H9 (cell line): ENCODE results near the gene UVRAG. TPM values are rescaled to one million over a fixed set of nuclear protein-coding genes. Genes with fewer than 3 reads are reported as not detected.

ENCODE experiments used
- DNase-seq: peaks from one replicate; pipeline ENCODE4 v3.0.0-alpha.2; 2017
- H2AFZ ChIP-seq: one replicate; pipeline ENCODE4 v1.6.1; 2013; ENCODE audit warnings: mild to moderate bottlenecking, low read length, control low read depth, moderate library complexity
- H2AK5ac ChIP-seq: 2 replicates; pipeline ENCODE4 v1.6.1; 2013; ENCODE audit warnings: low read length, control low read depth, mixed read lengths; ENCODE audit not compliant: insufficient read length
- H2BK120ac ChIP-seq: one replicate; pipeline ENCODE4 v1.6.1; 2013; ENCODE audit warnings: low read depth, mild to moderate bottlenecking, low read length, control low read depth, inconsistent platforms; ENCODE audit not compliant: poor library complexity, severe bottlenecking
- H2BK12ac ChIP-seq: 2 replicates; pipeline ENCODE4 v1.6.1; 2013; ENCODE audit warnings: low read length, control low read depth, mixed read lengths, low read depth; ENCODE audit not compliant: insufficient read length
- H2BK15ac ChIP-seq: 2 replicates; pipeline ENCODE4 v1.6.1; 2013; ENCODE audit warnings: low read depth, low read length, control low read depth
- H2BK20ac ChIP-seq: one replicate; pipeline ENCODE4 v1.6.1; 2013; ENCODE audit warnings: low read depth, mild to moderate bottlenecking, low read length, control low read depth, inconsistent platforms; ENCODE audit not compliant: poor library complexity, severe bottlenecking
- H2BK5ac ChIP-seq: 2 replicates; pipeline ENCODE4 v1.6.1; 2013; ENCODE audit warnings: low read length, control low read depth, mixed read lengths; ENCODE audit not compliant: insufficient read length
- H3K14ac ChIP-seq: 2 replicates; pipeline ENCODE4 v1.6.1; 2013; ENCODE audit warnings: low read length, control low read depth; ENCODE audit not compliant: insufficient read depth
- H3K18ac ChIP-seq: 2 replicates; pipeline ENCODE4 v1.6.1; 2013; ENCODE audit warnings: low read depth, mild to moderate bottlenecking, mixed read lengths, low read length, control low read depth; ENCODE audit not compliant: insufficient read length
- H3K23ac ChIP-seq: 2 replicates; pipeline ENCODE4 v1.6.1; 2013; ENCODE audit warnings: low read length, control low read depth, mixed read lengths, low read depth; ENCODE audit not compliant: insufficient read length
- H3K23me2 ChIP-seq: 2 replicates; pipeline ENCODE4 v1.6.1; 2013; ENCODE audit warnings: low read depth, mild to moderate bottlenecking, mixed read lengths, low read length, control low read depth; ENCODE audit not compliant: insufficient read length, poor library complexity, severe bottlenecking
- H3K27ac ChIP-seq: 2 replicates; pipeline ENCODE4 v1.5.1; 2013; ENCODE audit warnings: low read length, control low read depth, mixed read lengths, low read depth; ENCODE audit not compliant: insufficient read length
- H3K27me3 ChIP-seq: 2 replicates; pipeline ENCODE4 v1.6.1; 2013; ENCODE audit warnings: low read length, control low read depth, inconsistent platforms; ENCODE audit not compliant: insufficient read depth
- H3K4ac ChIP-seq: 2 replicates; pipeline ENCODE4 v1.6.1; 2013; ENCODE audit warnings: low read depth, mild to moderate bottlenecking, control low read depth, inconsistent platforms, low read length, moderate library complexity
- H3K4me1 ChIP-seq: 2 replicates; pipeline ENCODE4 v1.6.1; 2013; ENCODE audit warnings: low read length, control low read depth, inconsistent platforms; ENCODE audit not compliant: insufficient read depth
- H3K4me2 ChIP-seq: 2 replicates; pipeline ENCODE4 v1.6.1; 2013; ENCODE audit warnings: low read length, control low read depth, mixed read lengths; ENCODE audit not compliant: insufficient read length, insufficient read depth
- H3K56ac ChIP-seq: 2 replicates; pipeline ENCODE4 v1.6.1; 2013; ENCODE audit warnings: low read depth, mild to moderate bottlenecking, mixed read lengths, low read length, control low read depth; ENCODE audit not compliant: insufficient read length
- H3K79me1 ChIP-seq: 2 replicates; pipeline ENCODE4 v1.6.1; 2013; ENCODE audit warnings: low read depth, mild to moderate bottlenecking, moderate library complexity, low read length, control low read depth, inconsistent platforms; ENCODE audit not compliant: insufficient read depth, poor library complexity, severe bottlenecking
- H3K79me2 ChIP-seq: 2 replicates; pipeline ENCODE4 v1.6.1; 2013; ENCODE audit warnings: low read length, control low read depth, inconsistent platforms; ENCODE audit not compliant: insufficient read depth
- H3K9ac ChIP-seq: 2 replicates; pipeline ENCODE4 v1.6.1; 2013; ENCODE audit warnings: low read length, control low read depth, mixed read lengths; ENCODE audit not compliant: insufficient read length; ENCODE audit errors: extremely low read depth
- H3K9me3 ChIP-seq: one replicate; pipeline ENCODE4 v1.6.1; 2013; ENCODE audit warnings: low read depth, low read length, inconsistent platforms; ENCODE audit not compliant: control insufficient read depth
- H3T11ph ChIP-seq: one replicate; pipeline ENCODE4 v1.6.1; 2013; ENCODE audit warnings: mild to moderate bottlenecking, low read length, control low read depth, inconsistent platforms
- H4K20me1 ChIP-seq: one replicate; pipeline ENCODE4 v1.6.1; 2013; ENCODE audit not compliant: control insufficient read depth, insufficient read length, insufficient read depth
- H4K5ac ChIP-seq: 2 replicates; pipeline ENCODE4 v1.6.1; 2013; ENCODE audit warnings: low read depth, mild to moderate bottlenecking, mixed read lengths, low read length, control low read depth; ENCODE audit not compliant: insufficient read length
- H4K8ac ChIP-seq: replicated peaks from 2 replicates; pipeline ENCODE4 v1.6.1; 2013; ENCODE audit warnings: low read length, control low read depth, mixed read lengths, low read depth; ENCODE audit not compliant: insufficient read length
- H4K91ac ChIP-seq: 2 replicates; pipeline ENCODE4 v1.6.1; 2013; ENCODE audit warnings: low read depth, mild to moderate bottlenecking, moderate library complexity, mixed read lengths, low read length, control low read depth; ENCODE audit not compliant: insufficient read length
- H3K27ac Mint-ChIP-seq, 3 experiments: 2 replicates in 2 of 3; 3 replicates in 1 of 3; pipeline ENCODE4 v1.8.0; 2020 to 2021; ENCODE audit warnings: mixed read lengths in 3 of 3, mild to moderate bottlenecking in 1 of 3, moderate library complexity in 1 of 3
- H3K27me3 Mint-ChIP-seq: 2 replicates; pipeline ENCODE4 v1.8.0; 2021; ENCODE audit warnings: low read depth, mild to moderate bottlenecking, moderate library complexity, mixed read lengths
- H3K36me3 Mint-ChIP-seq, 3 experiments: 2 replicates in 2 of 3; 3 replicates in 1 of 3; pipeline ENCODE4 v1.8.0; 2020 to 2021; ENCODE audit warnings: low read depth in 3 of 3, mixed read lengths in 3 of 3; ENCODE audit not compliant: insufficient read depth in 1 of 3
- H3K4me1 Mint-ChIP-seq, 2 experiments: 2 replicates each; pipeline ENCODE4 v1.8.0; 2020; ENCODE audit warnings: mixed read lengths in 2 of 2
- H3K4me3 Mint-ChIP-seq, 2 experiments: 2 replicates in 1 of 2; 3 replicates in 1 of 2; pipeline ENCODE4 v1.8.0; 2020 to 2021; ENCODE audit warnings: mild to moderate bottlenecking in 2 of 2, mixed read lengths in 2 of 2, moderate library complexity in 1 of 2
- H3K9me3 Mint-ChIP-seq, 2 experiments: 2 replicates in 1 of 2; 3 replicates in 1 of 2; pipeline ENCODE4 v1.8.0; 2020; ENCODE audit warnings: mild to moderate bottlenecking in 2 of 2, mixed read lengths in 2 of 2, moderate library complexity in 1 of 2
- WGBS: extraction: QIAGEN DNeasy Blood & Tissue Kit; methylation state at CpG from one replicate; pipeline ENCODE4 v1.1.7; 2013; ENCODE audit warnings: missing lambda C conversion rate, low lambda C conversion rate, mixed read lengths; ENCODE audit not compliant: insufficient read length; ENCODE audit errors: extremely low coverage; 5-methylcytosine and 5-hydroxymethylcytosine counted together
- total RNA-seq: library from RNA; stranded (reverse); gene quantifications from 2 replicates; pipeline ENCODE4 v1.2.1, GENCODE V29; 2021
- TF ChIP-seq, protein P1 (sequence below): fragments of 200-600 bp; sonication (generic); conservative IDR thresholded peaks from 3 replicates; pipeline ENCODE4 v1.8.0; 2021; ENCODE audit warnings: antibody characterized with exemption, mild to moderate bottlenecking

UVRAG gene
- total RNA-seq, 1 experiment from 2014 or later, result 18.5 TPM

DNA sequence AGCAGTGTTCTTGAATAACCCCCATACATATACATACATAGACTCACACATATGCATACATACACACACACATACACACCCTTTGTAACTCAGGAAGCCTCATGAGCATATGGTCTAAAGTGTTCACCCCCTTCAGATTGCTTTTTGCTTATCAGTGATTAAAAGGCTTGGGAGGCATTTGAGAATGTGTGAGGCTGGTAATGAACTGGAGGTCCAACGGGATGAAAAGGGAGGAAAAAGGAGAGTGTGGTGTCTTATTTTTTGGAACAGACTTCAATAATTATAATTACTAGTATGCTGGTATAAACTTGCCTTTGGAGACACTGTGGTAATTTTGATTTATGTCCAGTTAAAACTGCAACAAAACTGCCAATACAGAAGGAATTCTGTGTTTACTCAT, 124.5 kb downstream of the UVRAG start:
- Histone ChIP-seq H3T11ph (no peak overlapping the region), H2BK15ac (no peak overlapping the region), H3K14ac (no peak overlapping the region), H3K27ac (no peak overlapping the region), H3K9me3 (no peaks in the 10 kb centered on the region), H3K4ac (no peak overlapping the region), H2AFZ (no peak overlapping the region), H2BK12ac (no peak overlapping the region), H3K23ac (no peak overlapping the region), H2BK120ac (no peak overlapping the region), H3K9ac (no peak overlapping the region), H4K20me1 (no peaks in the 10 kb centered on the region), H3K4me2 (no peak overlapping the region), H3K23me2 (no peaks in the 10 kb centered on the region), H4K8ac (no peak overlapping the region), H2AK5ac (no peak overlapping the region), H2BK20ac (no peak overlapping the region), H3K4me1 (no peaks in the 10 kb centered on the region), H2BK5ac (no peak overlapping the region), H3K79me2 (no peaks in the 10 kb centered on the region), H4K5ac (no peak overlapping the region), H4K91ac (no peak overlapping the region), H3K18ac (no peak overlapping the region), H3K79me1 (no peaks in the 10 kb centered on the region), H3K56ac (no peak overlapping the region), H3K27me3 (no peaks in the 10 kb centered on the region)
- H3K27me3 Mint-ChIP-seq, result no peaks in the 10 kb centered on the region
- no CpG with 5 or more reads among the region's 1 CpG for WGBS
- no peak overlapping the region for H3K4me3 Mint-ChIP-seq
- no peak overlapping the region for H3K27ac Mint-ChIP-seq
- TF ChIP-seq, protein P1, sequence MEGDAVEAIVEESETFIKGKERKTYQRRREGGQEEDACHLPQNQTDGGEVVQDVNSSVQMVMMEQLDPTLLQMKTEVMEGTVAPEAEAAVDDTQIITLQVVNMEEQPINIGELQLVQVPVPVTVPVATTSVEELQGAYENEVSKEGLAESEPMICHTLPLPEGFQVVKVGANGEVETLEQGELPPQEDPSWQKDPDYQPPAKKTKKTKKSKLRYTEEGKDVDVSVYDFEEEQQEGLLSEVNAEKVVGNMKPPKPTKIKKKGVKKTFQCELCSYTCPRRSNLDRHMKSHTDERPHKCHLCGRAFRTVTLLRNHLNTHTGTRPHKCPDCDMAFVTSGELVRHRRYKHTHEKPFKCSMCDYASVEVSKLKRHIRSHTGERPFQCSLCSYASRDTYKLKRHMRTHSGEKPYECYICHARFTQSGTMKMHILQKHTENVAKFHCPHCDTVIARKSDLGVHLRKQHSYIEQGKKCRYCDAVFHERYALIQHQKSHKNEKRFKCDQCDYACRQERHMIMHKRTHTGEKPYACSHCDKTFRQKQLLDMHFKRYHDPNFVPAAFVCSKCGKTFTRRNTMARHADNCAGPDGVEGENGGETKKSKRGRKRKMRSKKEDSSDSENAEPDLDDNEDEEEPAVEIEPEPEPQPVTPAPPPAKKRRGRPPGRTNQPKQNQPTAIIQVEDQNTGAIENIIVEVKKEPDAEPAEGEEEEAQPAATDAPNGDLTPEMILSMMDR, result no peak
- H3K9me3 Mint-ChIP-seq, result no peaks in the 10 kb centered on the region
- DNase-seq, result no peak
- no peaks in the 10 kb centered on the region for H3K36me3 Mint-ChIP-seq
- peaks cover 0 to 5% of the 10 kb centered on the region in 2 experiments; a peak in 1 of 4 replicates for H3K4me1 Mint-ChIP-seq
